ENCODE data around the gene LAPTM5.
A peak's percentile ranks its signal among the peaks of the same experiment; 100 is the strongest.

Gene LAPTM5

DNA sequence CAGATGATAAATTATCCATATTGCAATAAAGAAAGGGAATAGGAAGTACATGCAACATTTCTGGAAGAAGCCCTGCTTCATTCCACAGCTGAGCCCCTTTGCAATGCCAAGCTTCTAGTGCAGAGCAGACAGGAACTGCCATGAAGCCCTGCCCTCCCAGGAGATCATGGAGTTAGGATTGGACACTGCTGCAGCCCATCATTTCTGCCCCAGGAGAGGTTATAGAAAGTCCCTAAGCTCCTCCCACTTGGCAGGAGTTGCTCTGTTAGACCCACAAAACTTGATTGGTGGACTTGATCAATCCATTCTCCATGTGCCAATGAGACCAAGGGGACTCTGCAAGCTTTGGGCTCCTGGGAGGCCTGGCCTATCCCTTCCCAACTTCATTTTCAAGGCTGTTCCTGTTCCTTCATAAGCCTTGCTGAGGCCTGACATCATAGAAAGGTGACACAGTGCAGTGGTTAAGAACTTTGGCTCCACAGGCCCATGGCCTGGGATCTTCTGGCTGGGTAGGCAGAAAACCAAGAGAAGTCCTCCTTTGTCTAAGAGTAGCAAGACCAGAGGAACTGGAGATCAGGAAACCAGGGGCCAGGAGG lies 1.3 kb upstream of the LAPTM5 start:
- peak overlapping the region; percentile 94 for H3K4me3 Mint-ChIP-seq
- H3K9me3 Mint-ChIP-seq: no peaks in the 10 kb centered on the region
- no peaks in the 10 kb centered on the region for H3K27me3 Mint-ChIP-seq
- peaks cover 91% of the 10 kb centered on the region for H3K4me1 Mint-ChIP-seq (ENCODE audit: low read depth)
- peak overlapping the region; percentile 98 for H3K27ac Mint-ChIP-seq
- peaks cover 28% of the 10 kb centered on the region for H3K36me3 Mint-ChIP-seq (ENCODE audit: low read depth)
- DNase-seq: no peak

DNA sequence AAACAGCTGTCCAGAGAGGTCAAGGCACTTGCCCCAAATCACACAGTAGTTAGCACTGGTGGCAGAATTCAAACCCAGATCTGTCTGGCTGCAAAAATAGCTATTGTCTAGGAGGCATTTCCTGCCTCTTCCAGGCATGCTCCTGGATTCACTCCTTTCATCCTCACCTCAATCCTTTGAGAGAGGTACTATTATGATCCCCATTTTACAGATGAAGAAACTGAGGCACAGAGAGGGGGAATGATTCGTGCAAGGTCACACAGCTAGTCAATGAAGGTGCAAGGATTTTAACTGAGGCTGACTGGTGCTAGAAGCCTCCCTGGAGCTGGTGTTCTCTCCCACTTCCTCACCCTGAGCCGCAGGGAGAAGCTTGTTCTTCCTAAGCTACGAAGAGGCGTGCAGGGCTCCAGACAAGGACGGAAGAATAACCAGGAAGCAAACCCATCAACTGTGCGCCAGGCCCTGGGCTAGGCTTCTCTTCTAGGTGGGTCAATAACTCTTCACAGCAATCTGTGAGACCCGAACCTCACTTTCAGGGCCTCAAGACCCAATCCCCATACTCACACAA lies 631 bp upstream of the LAPTM5 start:
- peaks cover 93% of the 10 kb centered on the region for H3K4me1 Mint-ChIP-seq (ENCODE audit: low read depth)
- peak overlapping the region; percentile 94 for H3K4me3 Mint-ChIP-seq
- H3K27me3 Mint-ChIP-seq: no peaks in the 10 kb centered on the region
- H3K27ac Mint-ChIP-seq: peak overlapping the region; percentile 98
- H3K9me3 Mint-ChIP-seq: no peaks in the 10 kb centered on the region
- DNase-seq: no peak
- H3K36me3 Mint-ChIP-seq (ENCODE audit: low read depth): peaks cover 35% of the 10 kb centered on the region

DNA sequence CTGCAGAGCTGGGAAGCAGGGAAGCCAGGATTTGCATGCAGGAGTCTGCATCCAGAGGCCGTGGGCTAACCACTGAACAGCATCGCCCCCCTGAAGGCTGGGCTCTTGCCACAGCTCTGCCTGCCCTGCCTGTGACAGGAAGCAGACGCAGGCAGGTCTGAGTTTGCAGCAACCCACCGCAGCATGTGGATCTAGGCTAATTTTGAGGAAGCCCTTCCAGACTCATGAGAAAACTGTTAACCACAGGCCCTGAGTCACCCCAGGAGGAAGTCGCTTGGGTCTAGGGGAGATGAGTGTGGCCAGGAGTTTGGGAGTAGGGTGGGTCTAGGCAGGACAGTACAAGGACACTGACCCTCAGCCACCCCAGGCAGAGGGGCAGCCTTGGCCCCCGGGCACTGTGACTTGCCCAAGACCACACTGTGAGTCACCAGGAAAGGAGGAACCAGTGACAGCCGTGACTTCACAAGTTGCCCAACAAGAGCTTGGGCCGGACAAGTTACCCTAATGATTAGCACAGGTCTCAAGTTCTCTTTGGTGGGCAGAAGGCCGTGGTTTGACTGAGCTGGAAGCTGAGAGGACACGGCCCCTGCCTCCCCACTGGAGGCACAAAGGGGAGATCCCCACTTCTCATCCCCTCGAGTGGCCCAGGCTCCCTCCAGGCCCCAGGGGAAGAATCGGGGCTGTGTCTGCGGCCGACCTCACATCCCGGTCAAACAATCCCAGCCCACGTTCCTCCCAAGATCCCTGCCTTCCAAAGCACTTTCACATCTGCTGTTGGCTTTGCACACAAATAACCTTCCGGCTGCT lies 826 bp downstream of the LAPTM5 start:
- Mint-ChIP-seq H3K27me3 (no peaks in the 10 kb centered on the region), H3K27ac (peak overlapping the region; percentile 98), H3K36me3 (ENCODE audit: low read depth) (peaks cover 44% of the 10 kb centered on the region), H3K4me1 (ENCODE audit: low read depth) (peaks cover 92% of the 10 kb centered on the region), H3K4me3 (peak overlapping the region; percentile 94), H3K9me3 (no peaks in the 10 kb centered on the region)
- DNase-seq: peak; percentile 75

DNA sequence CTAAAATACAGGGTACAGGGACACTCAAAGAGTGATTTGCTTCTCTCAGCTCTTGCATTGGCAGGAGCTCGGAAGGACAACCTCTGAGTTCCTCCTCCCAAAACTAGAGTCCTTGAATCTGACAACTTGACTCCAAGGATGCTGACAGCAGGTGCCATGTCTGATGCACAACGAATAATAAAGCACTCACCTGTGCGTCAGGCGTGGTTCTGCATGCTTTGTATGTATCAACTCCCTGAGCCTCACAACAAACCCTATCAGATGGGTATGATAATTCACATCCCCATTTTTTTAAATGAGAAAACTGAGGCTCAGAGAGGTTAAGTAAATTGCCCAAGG lies 1.4 kb downstream of the LAPTM5 start:
- Mint-ChIP-seq H3K36me3 (ENCODE audit: low read depth) (peaks cover 47% of the 10 kb centered on the region), H3K9me3 (no peaks in the 10 kb centered on the region), H3K4me1 (ENCODE audit: low read depth) (peaks cover 92% of the 10 kb centered on the region), H3K27me3 (no peaks in the 10 kb centered on the region), H3K27ac (peak overlapping the region; percentile 98), H3K4me3 (peak overlapping the region; percentile 94)
- DNase-seq: no peak

DNA sequence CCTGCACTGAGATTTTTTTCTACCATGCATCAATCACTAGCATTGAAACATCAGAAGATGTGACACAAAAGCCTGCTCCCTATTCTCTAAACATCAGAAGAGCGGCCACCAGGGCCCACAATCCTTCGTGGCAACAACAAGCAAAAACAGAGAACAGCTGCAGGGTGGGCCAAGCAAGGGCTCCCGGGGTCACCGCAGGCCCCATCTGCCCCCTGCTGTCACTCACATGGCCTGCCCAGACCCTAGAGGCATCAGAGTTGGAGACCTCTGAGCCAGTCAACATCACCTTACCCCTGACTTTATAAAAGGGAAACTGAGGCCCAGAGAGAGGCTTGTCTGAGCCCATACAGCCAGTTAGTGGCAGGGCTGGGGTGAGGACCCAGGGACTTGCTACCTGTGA lies 1.8 kb downstream of the LAPTM5 start:
- Mint-ChIP-seq H3K27ac (peak overlapping the region; percentile 98), H3K36me3 (ENCODE audit: low read depth) (peaks cover 48% of the 10 kb centered on the region), H3K4me3 (peak overlapping the region; percentile 94), H3K9me3 (no peaks in the 10 kb centered on the region), H3K27me3 (no peaks in the 10 kb centered on the region), H3K4me1 (ENCODE audit: low read depth) (peaks cover 92% of the 10 kb centered on the region)
- DNase-seq: no peak

DNA sequence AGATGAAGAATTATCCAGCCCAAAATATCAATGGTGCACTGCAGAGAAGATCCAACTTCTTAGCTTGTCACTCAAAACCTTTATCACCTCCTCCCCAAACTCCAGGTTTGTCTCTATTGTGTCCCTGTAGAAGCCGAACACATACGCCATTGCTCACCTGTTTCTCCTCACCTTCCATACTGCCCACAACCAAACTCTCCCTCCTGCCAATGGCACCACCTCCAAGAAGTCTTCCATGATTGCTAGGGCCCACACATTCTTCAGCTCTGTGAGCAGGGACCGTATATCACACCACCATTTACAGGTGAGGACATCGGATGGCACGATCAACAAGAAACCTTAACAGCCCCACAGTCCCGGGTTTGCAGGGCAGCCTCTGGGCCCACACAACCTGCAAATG lies 2.2 kb downstream of the LAPTM5 start:
- peak overlapping the region; percentile 94 for H3K4me3 Mint-ChIP-seq
- H3K27ac Mint-ChIP-seq: peak overlapping the region; percentile 98
- H3K27me3 Mint-ChIP-seq: no peaks in the 10 kb centered on the region
- peaks cover 92% of the 10 kb centered on the region for H3K4me1 Mint-ChIP-seq (ENCODE audit: low read depth)
- H3K9me3 Mint-ChIP-seq: no peaks in the 10 kb centered on the region
- no peak for DNase-seq
- H3K36me3 Mint-ChIP-seq (ENCODE audit: low read depth): peaks cover 51% of the 10 kb centered on the region

DNA sequence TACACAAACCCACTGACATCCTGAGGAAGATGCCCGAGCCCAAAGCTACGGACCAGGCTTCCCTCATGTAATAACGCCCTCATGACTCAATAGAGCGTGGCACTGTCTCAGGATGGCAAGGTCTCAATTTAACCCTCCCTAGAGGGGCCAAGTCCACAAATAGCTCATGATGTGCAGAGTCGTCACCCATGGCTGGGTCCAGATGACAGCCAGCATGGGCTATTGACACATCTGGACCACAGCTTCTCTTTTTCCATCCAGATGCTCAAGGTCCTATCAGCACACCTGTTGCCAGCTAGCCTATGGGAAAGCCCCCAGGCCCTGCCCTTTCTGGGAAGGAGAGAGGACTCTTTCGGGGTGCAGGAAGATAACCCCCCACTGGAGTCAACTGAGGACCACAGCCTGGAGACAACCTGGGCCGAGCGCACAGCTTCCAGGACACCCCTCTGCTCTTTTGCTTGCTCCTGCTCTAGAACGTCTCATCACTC lies 2.8 kb downstream of the LAPTM5 start:
- no peaks in the 10 kb centered on the region for H3K27me3 Mint-ChIP-seq
- H3K4me3 Mint-ChIP-seq: peak overlapping the region; percentile 94
- DNase-seq: no peak
- peaks cover 92% of the 10 kb centered on the region for H3K4me1 Mint-ChIP-seq (ENCODE audit: low read depth)
- no peaks in the 10 kb centered on the region for H3K9me3 Mint-ChIP-seq
- H3K36me3 Mint-ChIP-seq (ENCODE audit: low read depth): peaks cover 53% of the 10 kb centered on the region
- H3K27ac Mint-ChIP-seq: peak overlapping the region; percentile 98

DNA sequence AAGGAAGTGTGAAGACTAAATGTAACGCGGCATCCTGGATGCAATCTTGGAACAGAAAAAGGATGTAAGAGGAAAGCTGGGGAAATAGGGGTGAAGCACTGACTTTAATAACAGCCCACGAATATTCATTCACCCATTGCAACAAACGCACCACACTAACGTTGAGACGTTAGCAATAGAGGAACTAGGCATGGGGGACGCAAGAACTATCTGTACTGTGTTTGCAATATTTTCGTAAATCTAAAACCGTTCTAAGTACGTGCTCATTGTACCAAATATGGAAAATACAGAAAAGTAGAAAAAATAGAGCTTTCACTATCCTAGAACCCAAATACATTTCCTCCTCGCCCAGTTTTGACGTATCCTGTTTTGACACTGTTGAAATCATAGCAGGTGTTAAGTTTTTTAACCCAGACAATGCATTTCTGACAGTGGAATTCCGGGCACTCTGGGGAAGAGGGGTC lies 3.9 kb downstream of the LAPTM5 start:
- no peak for DNase-seq
- H3K4me1 Mint-ChIP-seq (ENCODE audit: low read depth): peaks cover 92% of the 10 kb centered on the region
- H3K36me3 Mint-ChIP-seq (ENCODE audit: low read depth): peaks cover 61% of the 10 kb centered on the region
- H3K4me3 Mint-ChIP-seq: peak overlapping the region; percentile 94
- H3K27ac Mint-ChIP-seq: peak overlapping the region; percentile 98
- no peaks in the 10 kb centered on the region for H3K27me3 Mint-ChIP-seq
- H3K9me3 Mint-ChIP-seq: no peaks in the 10 kb centered on the region

DNA sequence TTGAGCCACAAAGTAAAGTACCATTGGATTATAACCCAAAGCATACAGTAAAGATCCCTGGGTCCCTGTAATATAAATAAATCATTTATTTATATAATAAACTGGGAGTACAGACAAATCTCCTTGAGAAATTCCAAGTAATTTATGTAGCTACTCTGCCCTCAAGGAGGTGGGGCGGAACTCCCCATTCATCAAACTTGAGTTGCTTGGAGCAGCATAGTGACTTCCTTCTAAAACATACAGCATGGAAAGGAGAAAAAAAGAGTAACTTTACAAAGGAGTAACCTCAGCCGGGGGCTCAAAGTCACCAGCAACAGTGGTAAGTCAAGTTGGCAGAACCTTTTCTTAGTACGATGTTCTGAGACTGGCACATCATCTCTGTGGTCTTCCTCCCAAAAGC lies 4.5 kb downstream of the LAPTM5 start:
- H3K4me1 Mint-ChIP-seq (ENCODE audit: low read depth): peaks cover 92% of the 10 kb centered on the region
- peak overlapping the region; percentile 94 for H3K4me3 Mint-ChIP-seq
- H3K36me3 Mint-ChIP-seq (ENCODE audit: low read depth): peaks cover 64% of the 10 kb centered on the region
- no peaks in the 10 kb centered on the region for H3K27me3 Mint-ChIP-seq
- peak overlapping the region; percentile 98 for H3K27ac Mint-ChIP-seq
- no peaks in the 10 kb centered on the region for H3K9me3 Mint-ChIP-seq
- no peak for DNase-seq

DNA sequence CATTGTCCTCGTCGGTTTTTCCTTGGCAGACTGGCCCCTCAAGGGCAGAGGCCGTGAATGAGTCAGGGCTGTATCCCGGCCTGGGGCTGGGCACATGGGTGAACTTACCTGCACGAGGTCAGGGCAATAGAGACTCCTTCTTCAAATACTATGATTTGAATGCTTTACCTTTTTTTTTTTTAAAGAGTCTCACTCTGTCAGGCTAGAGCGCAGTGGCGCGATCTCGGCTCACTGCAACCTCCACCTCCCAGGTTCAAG lies 5.0 kb downstream of the LAPTM5 start:
- H3K36me3 Mint-ChIP-seq (ENCODE audit: low read depth): peaks cover 67% of the 10 kb centered on the region
- no peaks in the 10 kb centered on the region for H3K27me3 Mint-ChIP-seq
- no peaks in the 10 kb centered on the region for H3K9me3 Mint-ChIP-seq
- peak overlapping the region; percentile 94 for H3K4me3 Mint-ChIP-seq
- peak overlapping the region; percentile 98 for H3K27ac Mint-ChIP-seq
- peaks cover 93% of the 10 kb centered on the region for H3K4me1 Mint-ChIP-seq (ENCODE audit: low read depth)
- DNase-seq: no peak

DNA sequence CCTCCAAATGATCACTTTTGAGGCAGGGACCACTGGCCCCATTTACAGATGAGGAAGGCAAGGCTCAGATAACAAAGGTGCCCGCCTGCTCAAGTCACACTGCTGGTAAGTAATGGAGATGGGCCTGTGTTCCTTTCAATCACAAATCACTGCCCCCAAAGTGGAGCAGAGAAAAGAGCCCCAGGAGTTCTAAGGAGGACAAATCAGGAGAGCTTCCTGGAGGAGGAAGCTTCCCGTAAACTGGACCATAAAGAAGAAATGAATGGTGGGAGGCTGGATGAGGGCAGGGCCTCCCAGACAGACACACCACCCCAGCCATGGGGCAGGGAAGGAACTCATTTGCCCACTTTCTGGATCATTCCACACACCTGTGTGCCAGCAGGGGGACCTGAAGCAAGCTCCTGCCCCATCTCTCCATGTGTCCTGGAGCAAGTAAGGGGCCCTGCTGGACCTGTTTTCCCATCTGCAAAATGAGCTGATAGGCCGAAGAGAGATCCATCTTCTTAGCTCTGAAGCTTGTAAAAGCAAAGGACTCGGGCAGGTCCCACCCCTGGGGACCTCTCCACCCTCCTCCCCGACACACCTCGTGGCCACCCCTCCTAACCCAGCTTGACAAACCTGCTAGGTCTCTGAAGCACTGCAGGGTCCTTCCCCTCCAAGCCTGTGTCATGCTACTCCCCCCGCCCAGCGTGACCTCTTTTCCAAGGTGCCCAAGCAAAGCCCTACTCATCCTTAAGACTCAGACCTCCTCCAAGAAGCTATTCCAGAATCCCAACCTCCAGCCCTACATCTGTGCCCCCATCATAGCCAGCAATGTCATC lies 5.5 kb downstream of the LAPTM5 start:
- DNase-seq: no peak
- H3K27me3 Mint-ChIP-seq: no peaks in the 10 kb centered on the region
- peaks cover 96% of the 10 kb centered on the region for H3K4me1 Mint-ChIP-seq (ENCODE audit: low read depth)
- no peaks in the 10 kb centered on the region for H3K9me3 Mint-ChIP-seq
- H3K4me3 Mint-ChIP-seq: peak overlapping the region; percentile 94
- peaks cover 67% of the 10 kb centered on the region for H3K36me3 Mint-ChIP-seq (ENCODE audit: low read depth)
- H3K27ac Mint-ChIP-seq: peak overlapping the region; percentile 98

DNA sequence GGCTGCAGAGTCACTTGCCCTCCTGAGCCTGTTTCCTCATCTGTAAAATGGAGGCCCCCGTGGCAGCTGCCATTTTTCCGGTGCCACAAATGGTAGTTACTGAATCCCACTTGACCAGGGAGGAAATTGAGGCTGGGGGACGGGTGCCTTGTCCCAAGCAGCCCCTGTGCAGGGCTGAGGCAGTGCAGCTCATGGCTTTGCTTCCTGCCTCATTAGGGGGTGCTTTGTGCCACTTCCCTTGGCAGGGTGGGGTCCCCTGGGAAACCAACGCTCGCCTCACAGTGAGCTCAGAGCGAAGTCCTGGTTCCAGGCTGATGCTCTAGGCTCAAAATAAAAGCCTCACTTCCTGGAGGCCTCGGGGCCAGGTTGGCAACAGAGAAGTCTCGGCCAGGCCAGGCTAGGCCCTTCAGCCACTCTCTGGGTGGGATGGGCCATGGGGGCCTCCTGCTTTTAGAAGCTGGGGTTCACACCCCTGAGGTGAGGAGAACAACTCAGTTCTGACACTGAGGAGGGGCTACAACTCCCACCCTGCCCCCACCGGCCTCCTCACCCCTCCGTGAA lies 6.8 kb downstream of the LAPTM5 start:
- Mint-ChIP-seq H3K27me3 (no peaks in the 10 kb centered on the region), H3K36me3 (ENCODE audit: low read depth) (peaks cover 69% of the 10 kb centered on the region), H3K4me1 (ENCODE audit: low read depth) (peaks cover 99% of the 10 kb centered on the region), H3K27ac (peak overlapping the region; percentile 98), H3K9me3 (no peaks in the 10 kb centered on the region), H3K4me3 (peak overlapping the region; percentile 73)
- DNase-seq: no peak

DNA sequence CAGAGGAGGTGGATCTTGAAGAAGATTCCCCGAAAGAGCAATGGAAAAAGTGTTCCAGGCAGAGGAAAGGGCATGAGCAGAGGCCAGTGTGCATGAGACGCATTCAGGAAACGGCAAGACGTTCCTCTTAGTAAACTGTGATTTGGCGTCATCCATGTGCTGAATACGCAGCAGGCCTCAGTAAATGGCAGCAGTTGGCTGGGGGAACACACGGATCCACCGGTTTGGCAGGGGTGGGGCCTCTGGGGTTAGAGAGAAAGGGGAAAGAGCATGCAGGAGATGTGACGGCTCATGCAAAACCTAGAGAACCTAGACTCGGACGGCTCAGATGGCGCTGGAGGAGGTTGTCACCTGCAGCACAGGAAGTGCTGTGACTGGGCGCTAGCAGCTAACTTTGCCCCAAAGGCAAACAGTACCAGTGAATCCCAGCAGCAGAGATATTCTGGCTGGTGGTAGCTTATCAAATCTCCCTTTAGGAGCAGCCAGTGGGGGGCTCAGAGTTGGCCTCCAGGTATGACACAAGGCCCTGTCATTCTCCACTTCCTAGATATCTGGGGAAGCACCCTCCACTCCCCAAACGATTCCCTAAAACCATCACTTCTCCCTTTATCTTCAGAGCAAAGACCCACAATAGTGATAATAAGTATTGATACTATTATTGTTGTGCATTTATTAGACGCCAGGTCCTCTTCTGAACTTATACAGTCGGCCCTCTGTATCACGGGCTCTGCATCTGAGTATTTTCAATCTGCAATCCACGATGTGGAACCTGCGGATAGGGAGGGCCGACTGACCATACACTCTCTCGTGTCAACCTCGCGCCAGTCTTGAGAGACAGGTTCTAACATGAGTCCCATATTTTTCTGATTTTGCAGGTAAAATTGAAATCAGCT lies 7.6 kb downstream of the LAPTM5 start:
- Mint-ChIP-seq H3K9me3 (no peaks in the 10 kb centered on the region), H3K27me3 (no peaks in the 10 kb centered on the region), H3K27ac (peak overlapping the region; percentile 98), H3K36me3 (ENCODE audit: low read depth) (peaks cover 61% of the 10 kb centered on the region), H3K4me3 (peak overlapping the region; percentile 73), H3K4me1 (ENCODE audit: low read depth) (peaks cover 99% of the 10 kb centered on the region)
- DNase-seq: peak; percentile 74

All from activated T-cell treated with anti-CD3 and anti-CD28 coated beads, Interleukin-2, amount 50 U/mL, for 24 hours (primary cell).